SJCRH30 (cell line): Measurements from ENCODE around the gene SCAMP1. TPM values are rescaled to one million over a fixed set of nuclear protein-coding genes. Genes with fewer than 3 reads are reported as not detected.

Experiments
- DNase-seq, 2 experiments: peaks; one replicate each; pipeline ENCODE4 v3.0.0-alpha.2; 2015 to 2020
- H3K27ac ChIP-seq: fragments of 250-450 bp; sonication (Bioruptor Pico); 2 replicates; pipeline ENCODE4 v1.5.1; 2020; ENCODE audit warnings: mild to moderate bottlenecking, moderate library complexity
- H3K27me3 ChIP-seq: fragments of 250-450 bp; sonication (Bioruptor Pico); 2 replicates; pipeline ENCODE4 v1.5.1; 2020; ENCODE audit warnings: mild to moderate bottlenecking, moderate library complexity
- H3K36me3 ChIP-seq: fragments of 250-450 bp; sonication (Bioruptor Pico); 2 replicates; pipeline ENCODE4 v1.5.1; 2020; ENCODE audit warnings: mild to moderate bottlenecking, moderate library complexity
- H3K4me1 ChIP-seq: fragments of 250-450 bp; sonication (Bioruptor Pico); 2 replicates; pipeline ENCODE4 v1.5.1; 2020; ENCODE audit warnings: mild to moderate bottlenecking, moderate library complexity
- H3K4me3 ChIP-seq: fragments of 250-450 bp; sonication (Bioruptor Pico); 2 replicates; pipeline ENCODE4 v1.5.1; 2020; ENCODE audit warnings: mild to moderate bottlenecking, moderate library complexity
- H3K9me3 ChIP-seq: fragments of 250-450 bp; sonication (Bioruptor Pico); replicated peaks from 2 replicates; pipeline ENCODE4 v1.5.1; 2020; ENCODE audit warnings: mild to moderate bottlenecking, moderate library complexity
- total RNA-seq: library from RNA; depleted of rRNA; stranded (reverse); fragments of >200 nt; shearing (Covaris generic); gene quantifications from 2 replicates; pipeline ENCODE4 v1.2.3, GENCODE V29; 2014; rRNA removed

The SCAMP1 gene, protein sequence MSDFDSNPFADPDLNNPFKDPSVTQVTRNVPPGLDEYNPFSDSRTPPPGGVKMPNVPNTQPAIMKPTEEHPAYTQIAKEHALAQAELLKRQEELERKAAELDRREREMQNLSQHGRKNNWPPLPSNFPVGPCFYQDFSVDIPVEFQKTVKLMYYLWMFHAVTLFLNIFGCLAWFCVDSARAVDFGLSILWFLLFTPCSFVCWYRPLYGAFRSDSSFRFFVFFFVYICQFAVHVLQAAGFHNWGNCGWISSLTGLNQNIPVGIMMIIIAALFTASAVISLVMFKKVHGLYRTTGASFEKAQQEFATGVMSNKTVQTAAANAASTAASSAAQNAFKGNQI
- 51.0 and 54.4 TPM in 2 replicates for total RNA-seq

DNA sequence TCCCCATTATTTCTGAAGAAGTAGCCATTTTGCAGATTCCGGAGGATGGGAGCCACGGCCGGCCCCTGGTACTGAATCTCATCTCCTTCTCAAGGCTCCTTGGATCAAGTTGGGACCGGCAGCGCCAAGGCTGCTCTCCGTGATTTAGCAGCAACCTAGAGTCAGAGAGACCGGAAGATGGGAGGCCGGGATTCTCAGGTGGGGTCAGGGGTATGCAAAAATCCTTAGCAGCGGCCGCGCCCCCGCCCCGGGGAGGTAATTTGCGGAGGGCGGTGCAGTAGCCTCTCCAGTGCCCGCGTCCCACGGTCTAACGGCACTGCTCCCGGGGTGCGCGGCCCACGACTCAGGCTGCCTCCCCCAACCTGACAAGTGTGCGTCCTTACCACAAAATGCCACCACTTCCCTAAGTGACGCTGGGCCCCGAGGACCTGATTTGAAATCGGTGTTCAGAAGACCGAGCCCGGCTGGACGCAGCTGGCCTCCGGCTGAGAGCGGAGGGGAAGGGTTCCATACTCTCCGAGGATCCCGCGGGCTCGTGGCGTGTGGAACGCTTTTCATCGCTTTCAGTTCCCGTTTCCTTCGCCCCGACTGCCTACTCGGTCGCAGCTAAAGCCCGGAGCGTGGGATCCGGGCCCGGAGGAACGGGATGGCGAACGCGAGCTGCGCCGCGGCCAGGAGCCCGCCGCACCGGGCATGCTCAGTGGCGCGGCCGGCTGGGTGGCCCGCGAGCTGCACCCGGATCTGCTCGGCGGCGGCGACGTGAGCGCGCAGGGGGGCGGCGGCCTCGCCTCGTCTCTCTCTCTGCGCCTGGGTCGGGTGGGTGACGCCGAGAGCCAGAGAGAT lies at the start of gene SCAMP1:
Gene SCAMP1 (plus strand): TSS at position 787 of the 843 bp plus-strand sequence. CDS start 55 bp downstream, at position 842.
- Histone ChIP-seq H3K9me3 (no peaks in the 10 kb centered on the region), H3K27ac (peak within 1 kb of the TSS; percentile 85), H3K4me3 (peak within 1 kb of the TSS; percentile 93), H3K27me3 (no peaks in the 10 kb centered on the region), H3K4me1 (peaks cover 3% of the 10 kb centered on the region; the same call in 1 of the 2 replicates), H3K36me3 (no peaks in the 10 kb centered on the region)
- peak; percentile 89 to 94 for DNase-seq

GRCh38 chr5:78317515-78317914 lies 42.9 kb upstream of the SCAMP1 start:
- Histone ChIP-seq H3K4me1 (no peaks in the 10 kb centered on the region), H3K9me3 (no peaks in the 10 kb centered on the region), H3K27ac (no peak overlapping the region), H3K27me3 (no peaks in the 10 kb centered on the region), H3K4me3 (no peak overlapping the region), H3K36me3 (no peaks in the 10 kb centered on the region)
- DNase-seq: no peak

DNA sequence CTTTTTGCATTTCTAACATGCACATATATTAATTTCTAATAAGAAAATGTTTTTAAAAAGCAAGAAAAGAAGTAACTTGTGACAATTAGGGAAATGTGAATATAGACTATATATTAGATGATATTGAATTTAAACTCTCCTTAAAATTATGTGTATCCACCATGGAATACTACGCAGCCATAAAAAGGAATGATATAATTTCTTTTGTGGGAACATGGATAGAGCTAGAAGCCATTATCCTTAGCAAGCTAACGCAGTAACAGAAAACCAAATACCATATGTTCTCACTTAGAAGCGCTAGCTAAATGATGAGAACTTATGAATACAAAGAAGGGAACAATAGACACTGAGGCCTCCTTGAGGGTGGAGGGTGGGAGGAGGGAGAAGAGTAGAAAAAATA lies 42.1 kb upstream of the SCAMP1 start:
- no peak overlapping the region for H3K27ac ChIP-seq
- H3K9me3 ChIP-seq: no peaks in the 10 kb centered on the region
- no peaks in the 10 kb centered on the region for H3K27me3 ChIP-seq
- no peak for DNase-seq
- H3K4me3 ChIP-seq: no peak overlapping the region
- no peaks in the 10 kb centered on the region for H3K4me1 ChIP-seq
- H3K36me3 ChIP-seq: no peaks in the 10 kb centered on the region

DNA sequence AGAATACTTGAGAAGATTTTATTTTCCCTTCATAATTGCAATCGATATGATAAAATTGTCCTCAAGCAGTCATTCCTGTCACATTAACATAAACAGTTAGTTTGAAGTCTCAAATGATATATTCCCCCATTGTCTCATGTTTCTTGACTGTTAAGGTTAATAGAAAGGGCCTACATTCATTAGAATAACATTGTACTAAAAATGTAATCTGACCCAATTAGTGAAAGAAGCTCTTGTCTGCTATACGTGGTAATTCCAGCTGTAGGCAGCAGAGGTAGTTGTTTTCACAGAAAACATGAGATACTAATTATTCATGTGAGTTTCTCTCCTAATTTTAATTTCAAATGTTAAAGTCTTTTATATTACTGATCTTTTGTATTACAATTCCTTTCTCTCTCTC lies 40.0 kb upstream of the SCAMP1 start:
- no peak overlapping the region for H3K27ac ChIP-seq
- no peaks in the 10 kb centered on the region for H3K9me3 ChIP-seq
- peak; percentile 10 to 58 for DNase-seq
- H3K36me3 ChIP-seq: no peaks in the 10 kb centered on the region
- no peak overlapping the region for H3K4me3 ChIP-seq
- no peaks in the 10 kb centered on the region for H3K4me1 ChIP-seq
- H3K27me3 ChIP-seq: no peaks in the 10 kb centered on the region

DNA sequence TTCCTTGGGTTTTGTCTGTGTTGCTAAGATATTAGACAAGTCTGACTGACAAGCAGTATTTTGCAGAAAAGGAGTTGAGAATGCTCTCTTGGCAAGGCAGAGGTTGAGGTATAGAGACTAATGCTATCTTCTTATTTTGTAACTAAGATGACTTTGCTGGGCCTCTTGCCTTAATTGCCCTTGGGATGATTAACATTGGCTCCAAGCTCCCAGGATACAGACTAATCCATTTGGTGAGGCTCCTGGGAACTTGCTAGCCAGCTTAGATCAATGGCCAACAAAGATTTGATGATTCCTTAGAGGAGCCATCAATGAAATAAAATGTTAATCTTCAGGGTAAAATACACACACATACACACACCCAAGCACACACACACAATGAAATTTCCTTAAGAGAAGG lies 37.2 kb upstream of the SCAMP1 start:
- Histone ChIP-seq H3K9me3 (no peaks in the 10 kb centered on the region), H3K4me3 (no peak overlapping the region), H3K36me3 (no peaks in the 10 kb centered on the region), H3K27ac (no peak overlapping the region), H3K27me3 (no peaks in the 10 kb centered on the region), H3K4me1 (no peaks in the 10 kb centered on the region)
- DNase-seq: no peak

DNA sequence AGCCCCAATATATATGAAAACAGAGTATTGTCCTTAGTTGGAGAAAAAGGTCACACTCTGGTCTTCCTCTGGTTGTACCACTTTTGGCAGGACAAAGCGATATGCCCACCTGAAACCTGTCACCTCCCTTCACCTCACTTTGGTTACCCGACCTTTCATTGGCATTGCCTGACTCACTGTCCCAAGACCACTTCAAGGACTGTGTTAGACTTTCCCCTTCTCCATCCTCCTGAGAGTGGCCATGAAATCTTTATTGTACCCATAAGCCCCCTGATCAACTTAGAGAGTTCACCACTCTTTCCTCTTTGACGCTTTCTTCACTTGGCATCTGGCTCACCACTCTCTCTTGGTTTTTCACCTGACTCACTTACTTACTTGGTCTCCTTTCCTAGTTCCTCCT lies 33.5 kb upstream of the SCAMP1 start:
- Histone ChIP-seq H3K4me3 (no peak overlapping the region), H3K27ac (no peak overlapping the region), H3K36me3 (no peaks in the 10 kb centered on the region), H3K27me3 (no peaks in the 10 kb centered on the region), H3K9me3 (no peaks in the 10 kb centered on the region), H3K4me1 (no peaks in the 10 kb centered on the region)
- DNase-seq: no peak

- no peak overlapping the region for H3K4me3 ChIP-seq
- no peaks in the 10 kb centered on the region for H3K27me3 ChIP-seq
- H3K9me3 ChIP-seq: no peaks in the 10 kb centered on the region
- no peaks in the 10 kb centered on the region for H3K36me3 ChIP-seq
- H3K4me1 ChIP-seq: no peaks in the 10 kb centered on the region
- DNase-seq: no peak
- H3K27ac ChIP-seq: no peak overlapping the region
Measured at GRCh38 chr5:78327761-78328510, 32.5 kb upstream of the SCAMP1 start.

- Histone ChIP-seq H3K4me3 (no peak overlapping the region), H3K27me3 (no peaks in the 10 kb centered on the region), H3K4me1 (no peaks in the 10 kb centered on the region), H3K27ac (no peak overlapping the region), H3K36me3 (no peaks in the 10 kb centered on the region), H3K9me3 (no peaks in the 10 kb centered on the region)
- no peak for DNase-seq
Measured at GRCh38 chr5:78328585-78329173, 31.7 kb upstream of the SCAMP1 start.

GRCh38 chr5:78331523-78332080 lies 28.8 kb upstream of the SCAMP1 start:
- H3K27me3 ChIP-seq: no peaks in the 10 kb centered on the region
- H3K4me1 ChIP-seq: no peaks in the 10 kb centered on the region
- no peak overlapping the region for H3K27ac ChIP-seq
- H3K9me3 ChIP-seq: no peaks in the 10 kb centered on the region
- H3K36me3 ChIP-seq: no peaks in the 10 kb centered on the region
- no peak for DNase-seq
- no peak overlapping the region for H3K4me3 ChIP-seq

DNA sequence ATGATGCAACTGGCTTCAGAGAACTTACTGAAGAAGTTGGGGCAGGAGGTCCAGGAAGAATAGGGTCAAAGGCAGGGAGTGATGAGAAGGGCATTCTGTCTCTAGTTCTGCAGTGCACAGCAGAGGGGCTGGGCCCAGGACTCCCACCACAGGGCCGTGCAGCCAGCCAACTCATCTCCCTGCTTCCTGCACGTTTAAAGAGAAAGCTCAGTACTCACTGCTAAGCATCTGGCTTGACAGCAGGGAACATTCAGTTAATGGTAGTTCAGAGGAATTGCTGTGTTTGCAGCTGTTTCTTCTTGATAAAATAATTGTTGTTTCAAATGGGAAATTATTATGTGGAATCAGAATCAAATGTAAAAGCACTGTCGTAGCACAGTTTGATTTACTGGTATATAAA lies 25.6 kb upstream of the SCAMP1 start:
- H3K36me3 ChIP-seq: no peaks in the 10 kb centered on the region
- no peaks in the 10 kb centered on the region for H3K9me3 ChIP-seq
- no peak for DNase-seq
- H3K4me1 ChIP-seq: no peaks in the 10 kb centered on the region
- H3K27ac ChIP-seq: no peak overlapping the region
- H3K4me3 ChIP-seq: no peak overlapping the region
- H3K27me3 ChIP-seq: no peaks in the 10 kb centered on the region

- H3K4me3 ChIP-seq: no peak overlapping the region
- H3K4me1 ChIP-seq: no peaks in the 10 kb centered on the region
- DNase-seq: no peak
- H3K27me3 ChIP-seq: no peaks in the 10 kb centered on the region
- H3K36me3 ChIP-seq: no peaks in the 10 kb centered on the region
- no peak overlapping the region for H3K27ac ChIP-seq
- H3K9me3 ChIP-seq: no peaks in the 10 kb centered on the region
Measured at GRCh38 chr5:78335976-78336375, 24.4 kb upstream of the SCAMP1 start.

DNA sequence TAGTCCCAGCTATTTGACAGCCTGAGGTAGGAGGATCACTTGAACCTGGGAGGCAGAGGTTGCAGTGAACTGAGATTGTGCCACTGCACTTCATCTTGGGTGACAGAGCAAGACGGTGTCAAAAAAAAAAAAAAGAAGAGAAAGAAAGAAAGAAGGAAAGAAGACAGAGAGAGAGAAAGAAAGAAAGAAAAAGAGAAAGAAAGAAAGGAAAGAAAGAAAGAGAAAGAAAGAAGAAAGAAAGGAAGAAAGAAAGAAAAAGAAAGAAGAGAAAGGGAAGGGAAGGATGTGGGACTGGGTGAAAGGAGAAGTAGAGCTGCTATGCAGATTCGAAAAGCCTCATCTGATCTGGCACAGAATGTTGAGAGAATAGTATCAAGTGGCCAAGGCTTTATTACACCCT lies 23.7 kb upstream of the SCAMP1 start:
- DNase-seq: no peak
- H3K27ac ChIP-seq: no peak overlapping the region
- no peak overlapping the region for H3K4me3 ChIP-seq

GRCh38 chr5:78339617-78340436 lies 20.6 kb upstream of the SCAMP1 start:
- no peaks in the 10 kb centered on the region for H3K4me1 ChIP-seq
- H3K27me3 ChIP-seq: no peaks in the 10 kb centered on the region
- no peak overlapping the region for H3K4me3 ChIP-seq
- H3K36me3 ChIP-seq: no peaks in the 10 kb centered on the region
- DNase-seq: no peak
- H3K9me3 ChIP-seq: no peaks in the 10 kb centered on the region
- no peak overlapping the region for H3K27ac ChIP-seq

More for the DNA sequence above, 23.7 kb upstream of the SCAMP1 start:
- Histone ChIP-seq H3K4me1 (no peaks in the 10 kb centered on the region), H3K27me3 (no peaks in the 10 kb centered on the region), H3K9me3 (no peaks in the 10 kb centered on the region), H3K36me3 (no peaks in the 10 kb centered on the region)

DNA sequence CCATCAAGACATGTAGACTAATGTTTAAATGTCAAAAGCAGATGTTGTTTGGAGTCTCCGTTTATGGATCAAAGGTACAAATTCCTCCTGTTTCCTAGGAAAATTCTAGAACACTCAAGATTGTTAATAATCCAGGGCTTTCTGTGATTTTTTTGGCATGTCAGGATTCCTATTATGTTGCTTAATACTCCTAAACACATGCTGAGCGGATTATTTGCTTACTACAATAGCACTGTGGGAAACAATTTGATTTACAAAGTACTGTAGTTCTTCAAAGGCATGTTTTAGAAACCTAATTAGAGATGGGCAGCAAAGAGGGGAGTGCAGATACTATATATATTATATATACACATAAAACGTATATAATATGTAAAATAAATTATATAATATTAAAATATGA lies 19.0 kb upstream of the SCAMP1 start:
- H3K4me3 ChIP-seq: no peak overlapping the region
- no peaks in the 10 kb centered on the region for H3K9me3 ChIP-seq
- no peak overlapping the region for H3K27ac ChIP-seq

More for the DNA sequence above, 19.0 kb upstream of the SCAMP1 start:
- DNase-seq: no peak
- H3K4me1 ChIP-seq: no peaks in the 10 kb centered on the region
- H3K27me3 ChIP-seq: no peaks in the 10 kb centered on the region
- no peaks in the 10 kb centered on the region for H3K36me3 ChIP-seq
